Hindlimb muscle (tissue), 1 donor: ENCODE measurements around the gene CCDC9. TPM values are rescaled to one million over a fixed set of nuclear protein-coding genes. Genes with fewer than 3 reads are reported as not detected.
"Not testable (repeated sequence)": the region's sequence is repeated elsewhere in the genome, so short reads cannot be mapped to it uniquely, and the experiment has no call there.

Experiments
- DNase-seq: peaks from one replicate; pipeline ENCODE4 v3.0.0-alpha.2; 2013
- polyA plus RNA-seq: library from polyadenylated mRNA; unstranded; fragments of 120-200 nt; gene quantifications from one replicate; pipeline ENCODE4 v1.2.1, GENCODE V29; 2013; ENCODE audit not compliant: insufficient read length

Gene CCDC9
- polyA plus RNA-seq, 1 donor, result 26.4 TPM

DNA sequence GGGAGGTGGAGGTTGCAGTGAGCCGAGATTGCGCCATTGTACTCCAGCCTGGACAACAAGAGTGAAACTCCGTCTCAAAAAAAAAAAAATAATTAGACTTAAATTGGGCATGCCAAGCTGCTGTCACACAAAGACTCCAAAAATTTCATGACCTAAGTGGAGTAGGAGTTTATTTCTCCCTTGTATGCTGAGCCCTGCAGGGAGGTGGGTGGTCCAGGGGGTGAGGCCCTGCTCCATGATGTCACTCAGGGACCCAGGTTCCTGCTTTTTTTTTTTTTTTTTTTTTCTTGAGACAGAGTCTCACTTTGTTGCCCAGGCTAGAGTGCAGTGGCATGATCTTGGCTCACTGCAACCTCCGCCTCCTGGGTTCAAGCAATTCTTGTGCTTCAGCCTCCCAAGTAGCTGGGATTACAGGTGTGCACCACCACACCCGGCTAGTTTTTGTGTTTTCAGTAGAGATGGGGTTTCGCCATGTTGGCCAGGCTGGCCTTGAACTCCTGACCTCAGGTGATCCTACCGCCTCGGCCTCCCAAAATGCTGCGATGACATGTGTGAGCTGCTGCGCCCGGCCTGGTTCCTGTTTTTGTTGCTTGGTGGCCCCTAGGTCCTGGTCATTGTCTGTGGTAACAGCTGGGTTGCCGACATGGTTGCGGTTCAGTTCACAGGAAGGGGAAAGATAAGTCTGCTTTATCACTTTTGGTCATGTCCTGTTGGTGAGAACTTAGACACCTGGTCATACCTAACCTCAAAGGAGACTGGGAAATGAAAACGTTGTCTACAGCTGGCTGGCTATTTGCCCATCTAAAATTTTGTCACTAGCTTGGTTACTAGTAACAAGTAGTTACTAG, 5.8 kb downstream of the CCDC9 start:
- DNase-seq, result not testable (repeated sequence)

DNA sequence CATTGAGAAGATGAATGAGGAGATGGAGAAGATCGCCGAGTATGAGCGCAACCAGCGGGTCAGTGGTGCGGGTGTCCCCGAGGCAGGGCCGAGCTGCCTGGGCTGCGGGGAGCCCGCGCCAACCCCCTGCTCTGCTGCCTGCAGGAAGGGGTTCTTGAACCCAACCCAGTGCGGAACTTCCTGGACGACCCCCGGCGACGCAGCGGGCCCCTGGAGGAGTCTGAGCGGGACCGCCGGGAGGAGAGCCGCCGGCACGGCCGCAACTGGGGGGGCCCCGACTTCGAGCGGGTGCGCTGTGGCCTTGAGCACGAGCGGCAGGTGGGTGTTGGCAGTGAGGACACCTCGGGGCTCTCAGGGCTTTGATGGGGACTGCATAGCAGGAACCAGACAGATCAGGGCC, 8.3 kb downstream of the CCDC9 start:
- DNase-seq, result no peak

DNA sequence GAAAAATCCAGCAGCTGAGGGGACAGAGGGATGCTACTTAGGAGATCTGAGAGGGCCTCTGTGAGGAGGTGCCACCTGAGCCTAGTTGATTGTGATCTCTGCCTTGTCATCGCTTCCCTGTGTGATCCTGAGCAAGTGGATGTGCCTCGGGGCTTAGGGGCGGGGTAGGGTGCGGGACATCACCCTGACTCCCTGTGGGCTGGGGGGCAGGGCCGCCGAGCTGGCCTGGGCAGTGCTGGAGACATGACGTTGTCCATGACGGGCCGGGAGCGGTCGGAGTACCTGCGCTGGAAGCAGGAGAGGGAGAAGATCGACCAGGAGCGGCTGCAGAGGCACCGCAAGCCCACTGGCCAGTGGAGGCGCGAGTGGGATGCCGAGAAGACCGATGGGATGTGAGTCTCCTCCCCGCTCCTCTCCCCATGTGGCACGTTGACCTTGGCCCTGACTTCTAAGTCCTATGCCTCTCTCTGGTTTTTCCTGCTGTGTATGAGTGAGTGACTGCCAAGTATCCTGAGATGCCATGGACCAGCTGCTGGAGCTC, 10.1 kb downstream of the CCDC9 start:
- DNase-seq, result no peak

DNA sequence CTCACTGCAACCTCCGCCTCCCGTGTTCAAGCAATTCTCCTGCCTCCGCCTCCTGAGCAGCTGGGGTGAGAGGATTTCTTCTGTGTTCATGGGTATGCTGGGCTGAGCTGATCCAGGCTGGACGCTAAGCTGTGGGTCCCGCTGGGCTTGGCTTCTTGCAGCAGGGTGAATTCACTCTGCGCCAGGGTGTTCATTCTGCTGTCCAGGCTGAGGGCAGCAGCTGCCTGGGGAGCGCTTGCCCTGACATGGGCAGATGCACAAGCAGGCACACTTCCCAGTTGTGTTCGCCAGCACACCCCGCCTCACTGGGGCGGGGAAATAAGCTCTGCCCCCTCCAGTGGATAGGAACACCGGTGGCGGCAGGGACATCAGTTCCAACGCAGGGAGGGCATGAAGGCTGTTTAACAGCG, 11.0 kb downstream of the CCDC9 start:
- peak; percentile 42 for DNase-seq

DNA sequence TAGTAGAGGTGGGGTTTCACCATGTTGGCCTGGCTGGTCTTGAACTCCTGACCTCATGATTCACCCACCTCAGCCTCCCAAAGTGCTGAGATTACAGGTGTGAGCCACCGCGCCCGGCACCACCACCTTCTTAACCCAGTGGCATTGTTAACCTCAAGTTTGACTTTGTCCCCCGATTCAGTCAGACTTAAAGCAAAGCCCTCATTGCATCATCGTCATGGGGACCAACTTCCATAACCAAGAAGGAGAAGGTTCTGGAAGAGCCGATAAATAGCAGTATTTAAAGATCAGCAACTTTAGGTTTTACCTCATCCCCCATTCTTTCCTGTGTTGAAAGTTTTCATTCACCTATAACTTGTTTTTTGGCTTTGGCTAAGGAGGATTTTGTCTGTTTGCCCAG, 11.7 kb downstream of the CCDC9 start:
- DNase-seq, result no peak

DNA sequence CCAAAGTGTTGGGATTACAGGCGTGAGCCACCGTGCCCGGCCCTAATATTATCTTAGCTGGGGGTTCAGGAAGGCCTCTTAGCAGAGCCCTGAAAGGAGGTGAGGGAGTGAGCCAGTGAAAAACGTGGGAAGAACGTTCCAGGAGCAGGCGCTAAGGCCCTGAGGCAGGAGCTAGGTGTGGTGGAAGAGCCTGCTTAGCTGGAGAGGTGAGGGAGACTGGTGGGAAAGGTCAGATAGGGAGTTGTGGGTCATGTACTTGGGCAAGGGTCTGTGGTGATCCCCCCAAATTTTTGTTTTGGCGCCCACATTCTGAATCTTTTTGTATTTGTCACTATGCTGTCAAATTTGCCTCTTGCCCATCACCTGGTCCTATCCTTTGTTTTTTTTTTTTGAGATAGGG, 13.3 kb downstream of the CCDC9 start:
- no peak for DNase-seq

DNA sequence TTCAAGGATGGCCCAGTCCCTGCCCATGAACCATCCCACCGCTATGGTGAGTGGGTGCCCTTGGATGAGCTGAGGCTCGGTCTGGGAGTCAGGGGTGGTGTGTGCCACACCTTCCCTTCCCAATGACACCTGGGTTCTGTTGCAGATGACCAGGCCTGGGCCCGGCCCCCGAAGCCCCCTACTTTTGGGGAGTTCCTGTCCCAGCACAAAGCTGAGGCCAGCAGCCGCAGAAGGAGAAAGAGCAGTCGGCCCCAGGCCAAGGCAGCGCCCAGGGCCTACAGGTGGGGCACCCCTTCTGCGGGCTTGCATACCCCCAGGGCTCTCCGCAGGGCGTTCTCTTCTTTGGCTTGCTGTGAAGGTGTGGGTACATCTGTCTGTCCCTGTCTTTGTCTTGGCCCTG, 14.1 kb downstream of the CCDC9 start:
- DNase-seq, result no peak

DNA sequence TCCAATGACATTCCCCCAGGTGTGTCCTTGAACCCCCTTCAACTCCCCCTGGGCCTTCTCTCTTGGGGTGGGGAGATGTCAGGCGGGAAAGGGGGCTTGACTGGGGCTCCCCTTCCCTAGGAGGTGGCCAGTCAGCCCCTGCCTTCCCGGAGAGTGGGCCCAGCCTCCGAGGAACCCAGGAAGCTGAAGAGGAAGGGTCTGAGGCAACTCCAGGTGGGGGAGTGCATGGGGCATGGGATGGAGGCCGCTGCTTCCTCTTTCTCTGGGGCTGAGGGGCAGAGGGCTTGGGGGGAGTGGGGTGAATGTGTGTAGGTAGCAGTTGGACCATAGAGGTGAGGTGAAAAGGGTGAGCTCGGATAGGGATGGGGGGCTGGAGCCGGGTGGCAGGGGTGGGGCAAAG, 15.6 kb downstream of the CCDC9 start:
- no peak for DNase-seq

DNA sequence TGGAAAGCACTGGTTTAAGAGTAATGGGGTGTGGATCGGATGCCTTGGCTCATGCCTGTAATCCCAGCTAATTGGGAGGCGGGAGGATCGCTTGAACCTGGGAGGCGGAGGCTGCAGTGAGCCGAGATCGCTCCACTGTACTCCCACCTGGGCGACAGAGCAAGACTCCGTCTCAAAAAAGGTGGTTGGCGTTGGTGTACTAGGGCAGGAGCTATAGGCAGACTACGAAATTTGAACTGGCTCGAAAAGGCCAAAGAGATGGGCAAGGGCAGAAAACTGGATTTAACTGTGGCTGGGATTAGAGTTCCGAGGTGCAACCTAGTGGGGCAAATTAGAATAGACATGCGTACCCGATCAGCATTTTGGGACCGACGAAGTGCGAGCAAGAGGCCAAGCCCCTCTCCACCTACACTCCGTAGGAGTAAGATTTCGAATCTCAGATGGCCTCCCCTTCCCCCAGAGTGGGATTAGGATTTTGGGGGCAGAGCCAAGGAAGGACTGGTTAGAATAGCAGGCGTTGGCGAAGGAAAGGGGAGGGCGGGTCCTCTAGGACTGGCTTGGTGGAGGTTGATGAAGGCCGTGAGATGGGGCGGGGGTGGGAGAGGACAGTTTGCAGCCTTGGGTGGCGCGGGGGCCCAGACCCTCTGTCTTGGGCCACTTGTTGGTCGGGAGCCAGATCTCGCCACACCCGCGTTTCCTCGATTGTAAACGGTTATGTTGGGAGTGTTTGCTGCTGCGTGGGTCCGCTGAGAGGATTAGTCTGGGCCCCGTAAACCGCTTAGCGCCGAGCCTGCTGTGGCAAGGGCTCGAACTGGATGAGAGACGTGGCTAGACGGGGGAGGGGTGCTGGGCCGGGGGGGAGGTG, 16.4 kb downstream of the CCDC9 start:
- DNase-seq, result no peak

DNA sequence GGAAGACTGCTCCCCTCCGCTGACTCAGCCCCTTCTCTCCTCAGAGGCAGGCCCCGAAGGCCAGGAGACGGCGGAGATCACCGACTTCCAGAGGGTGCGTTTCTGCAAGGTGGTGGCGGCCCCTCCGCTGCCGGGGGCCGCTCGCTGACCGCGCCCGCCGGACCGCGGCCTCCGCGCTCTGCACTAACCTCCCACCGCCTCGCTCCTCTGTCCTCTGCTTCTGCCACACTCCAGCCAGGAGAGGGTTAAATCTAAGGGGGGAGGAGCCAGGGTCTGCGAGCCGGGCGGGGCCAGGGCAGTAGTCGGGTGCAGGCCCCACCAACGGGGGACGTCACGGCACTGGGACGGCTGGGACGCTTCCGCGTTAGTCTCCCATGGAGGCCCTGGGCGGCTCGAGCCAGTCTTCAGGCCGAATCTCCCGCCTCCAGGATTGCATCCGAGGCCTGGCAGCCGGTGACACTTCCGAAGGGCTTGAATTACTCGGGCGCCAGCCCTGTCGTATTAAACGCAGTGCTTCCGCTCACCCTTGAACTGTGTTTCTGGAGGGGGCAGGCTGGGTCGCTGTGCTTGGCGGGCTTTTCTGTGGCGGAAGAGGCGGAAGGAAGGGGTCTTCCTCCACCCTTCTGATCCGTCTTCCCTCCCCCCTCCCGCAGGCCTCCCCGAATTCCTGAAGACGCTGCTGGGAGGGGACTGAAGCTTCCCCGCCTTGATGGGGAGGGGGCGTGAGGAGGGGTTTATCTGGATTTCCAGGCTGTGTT, 17.2 kb downstream of the CCDC9 start:
- peak; percentile 96 for DNase-seq

DNA sequence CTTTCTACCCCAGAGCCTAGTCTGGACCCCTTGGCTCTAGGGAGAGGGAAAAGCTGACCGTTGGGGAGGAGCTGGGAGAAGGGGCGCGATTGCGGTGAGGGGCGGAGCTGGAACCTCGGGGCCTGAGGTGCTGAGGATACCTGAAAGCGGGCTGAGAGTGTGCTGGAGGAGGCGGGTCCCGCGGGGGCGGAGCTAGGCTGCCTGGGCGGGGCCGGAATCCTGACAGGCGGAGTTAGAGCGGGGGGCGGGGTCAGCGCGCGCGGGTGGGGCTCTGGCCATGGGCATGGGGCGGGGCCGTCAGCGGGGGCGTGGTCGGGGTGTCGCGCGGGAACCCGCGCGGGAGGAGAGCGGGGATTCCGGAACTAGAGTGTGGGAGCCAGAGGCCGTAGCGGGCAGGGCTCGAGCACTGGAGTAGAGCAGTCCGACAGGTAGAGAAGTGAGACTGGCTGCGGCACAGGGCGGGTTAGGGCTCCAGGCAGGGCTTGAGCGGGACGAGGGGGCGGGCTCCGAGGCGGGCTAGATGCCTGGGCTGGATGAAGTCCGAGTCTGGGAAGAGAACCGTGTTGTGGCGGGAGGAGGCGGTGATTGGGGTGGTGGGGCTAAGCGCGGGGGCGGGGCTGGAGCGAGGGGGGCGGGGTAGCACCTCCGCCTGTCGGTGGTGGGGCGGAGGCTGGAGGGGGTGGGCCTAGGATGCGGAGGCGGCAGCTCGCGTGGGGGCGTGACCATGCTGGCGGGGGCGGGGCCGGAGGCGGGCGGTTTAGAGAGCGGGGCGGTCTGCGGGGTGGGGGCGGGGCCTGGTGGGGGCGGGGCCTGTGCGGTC, 18.0 kb downstream of the CCDC9 start, which contains the start of gene INAFM1:
INAFM1 (plus strand) TSS at position 815 of the 820 bp plus-strand sequence. CDS start 35 bp downstream, outside the sequence.
- DNase-seq, result peak; percentile 94

DNA sequence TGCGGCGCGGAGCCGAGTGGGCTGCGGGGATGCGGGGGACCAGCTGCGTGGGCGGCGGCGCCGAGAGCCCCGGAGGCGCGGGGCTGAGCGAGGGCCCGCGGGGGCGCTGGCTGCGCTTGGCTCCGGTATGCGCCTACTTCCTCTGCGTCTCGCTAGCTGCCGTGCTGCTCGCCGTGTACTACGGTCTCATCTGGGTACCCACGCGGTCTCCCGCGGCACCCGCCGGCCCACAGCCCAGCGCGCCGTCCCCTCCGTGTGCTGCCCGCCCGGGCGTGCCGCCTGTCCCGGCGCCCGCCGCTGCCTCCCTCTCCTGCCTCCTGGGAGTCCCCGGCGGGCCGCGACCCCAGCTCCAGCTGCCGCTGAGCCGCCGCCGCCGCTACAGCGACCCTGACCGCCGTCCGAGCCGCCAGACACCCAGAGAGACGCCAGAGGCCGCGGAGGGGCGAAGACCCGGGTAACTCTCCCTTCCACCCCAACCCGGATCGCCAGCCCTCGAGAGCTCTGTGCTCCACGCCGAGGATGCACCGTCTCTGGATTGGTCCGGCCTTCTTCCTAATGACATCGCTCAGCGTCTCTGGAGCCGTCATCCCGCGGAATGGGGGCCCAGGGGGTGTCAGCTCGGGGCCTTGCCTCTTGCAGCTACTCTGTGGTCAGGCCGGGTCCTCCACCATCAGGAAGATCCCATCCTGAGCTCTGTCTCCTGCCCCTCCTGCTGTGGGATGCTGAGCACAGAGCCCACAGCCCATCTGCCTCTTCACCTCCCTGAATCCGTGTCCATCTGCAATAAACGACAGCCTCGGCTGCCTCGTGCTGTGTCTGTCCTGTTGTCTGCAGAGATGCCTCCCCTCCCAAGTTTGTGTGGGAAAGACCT, 18.8 kb downstream of the CCDC9 start:
- peak; percentile 48 for DNase-seq

DNA sequence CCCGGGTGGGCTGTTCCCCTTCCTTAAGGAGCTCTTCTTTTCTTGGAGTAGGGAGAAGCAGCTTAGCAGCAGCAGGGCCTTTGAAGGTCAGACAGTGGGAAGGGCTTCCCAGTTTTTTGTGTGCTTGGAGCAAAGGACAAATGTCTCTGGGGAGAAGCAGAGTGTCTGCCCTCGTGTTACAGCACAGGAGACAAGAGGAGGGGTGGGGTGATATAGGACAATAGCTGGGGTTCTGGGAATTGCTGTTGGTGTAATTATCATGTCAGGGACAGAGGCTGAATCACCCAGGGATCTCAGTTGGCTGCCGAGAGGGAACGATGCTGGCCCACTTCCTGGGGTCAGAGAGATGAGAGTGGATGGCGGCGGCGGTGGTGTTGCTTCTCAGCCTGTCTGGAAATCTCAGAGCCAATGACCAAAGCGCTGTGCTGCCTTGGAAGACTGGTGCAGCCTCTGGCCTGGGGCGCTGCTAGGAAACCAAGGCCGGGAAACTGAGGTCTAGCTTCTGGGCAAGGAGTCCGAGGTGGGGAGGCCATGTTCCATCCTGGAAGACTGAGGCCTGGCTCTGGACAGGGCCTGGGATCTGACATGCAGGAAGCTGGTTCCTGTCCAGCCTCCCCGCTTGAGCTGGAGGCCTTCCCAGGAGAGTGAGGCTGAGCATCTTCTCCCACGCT, 19.6 kb downstream of the CCDC9 start:
- peak; percentile 60 for DNase-seq

DNA sequence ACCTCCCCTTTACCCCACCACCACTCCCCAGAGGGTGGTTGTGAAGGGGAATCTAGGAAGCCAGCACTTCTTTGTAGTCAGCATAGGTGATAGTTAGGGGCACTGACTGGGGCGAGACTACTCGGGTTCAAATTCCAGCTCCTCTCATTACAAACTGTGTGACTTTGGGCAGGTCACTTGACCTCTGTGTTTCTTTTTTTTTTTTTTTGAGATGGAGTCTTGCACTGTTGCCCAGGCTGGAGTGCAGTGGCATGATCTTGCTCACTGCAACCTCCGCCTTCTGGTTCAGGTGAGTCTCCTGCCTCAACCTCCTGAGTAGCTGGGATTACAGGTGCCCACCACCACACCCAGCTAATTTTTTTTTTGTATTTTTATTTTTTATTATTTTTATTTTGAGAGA, 20.2 kb downstream of the CCDC9 start:
- not testable (repeated sequence) for DNase-seq

DNA sequence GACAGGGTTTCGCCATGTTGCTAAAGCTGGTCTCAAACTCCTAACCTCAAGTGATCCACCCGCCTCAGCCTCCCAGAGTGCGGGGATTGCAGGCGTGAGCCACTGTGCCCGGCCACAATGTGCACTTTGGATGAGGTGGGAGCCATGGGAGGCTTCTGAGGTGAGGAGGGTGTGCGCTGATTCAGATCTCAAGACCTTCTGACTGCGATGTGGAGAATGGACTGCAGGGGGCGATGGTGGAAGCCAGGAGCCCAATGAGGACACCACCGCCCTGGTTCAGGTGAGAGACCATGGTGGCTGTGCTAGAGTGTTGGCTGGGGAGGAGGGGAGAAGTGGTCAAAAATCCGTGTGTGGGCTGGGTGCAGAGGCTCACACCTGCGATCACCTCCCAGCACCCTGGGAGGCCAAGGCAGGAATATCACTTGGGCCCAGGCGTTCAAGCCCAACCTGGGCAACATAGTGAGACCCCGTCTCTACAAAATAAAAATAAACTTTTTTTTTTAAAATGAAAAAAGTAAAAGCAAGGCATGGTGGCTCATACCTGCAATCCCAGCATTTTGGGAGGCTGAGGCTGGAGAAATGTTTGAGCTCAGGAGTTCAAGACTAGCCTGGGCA, 24.0 kb downstream of the CCDC9 start:
- DNase-seq, result no peak

DNA sequence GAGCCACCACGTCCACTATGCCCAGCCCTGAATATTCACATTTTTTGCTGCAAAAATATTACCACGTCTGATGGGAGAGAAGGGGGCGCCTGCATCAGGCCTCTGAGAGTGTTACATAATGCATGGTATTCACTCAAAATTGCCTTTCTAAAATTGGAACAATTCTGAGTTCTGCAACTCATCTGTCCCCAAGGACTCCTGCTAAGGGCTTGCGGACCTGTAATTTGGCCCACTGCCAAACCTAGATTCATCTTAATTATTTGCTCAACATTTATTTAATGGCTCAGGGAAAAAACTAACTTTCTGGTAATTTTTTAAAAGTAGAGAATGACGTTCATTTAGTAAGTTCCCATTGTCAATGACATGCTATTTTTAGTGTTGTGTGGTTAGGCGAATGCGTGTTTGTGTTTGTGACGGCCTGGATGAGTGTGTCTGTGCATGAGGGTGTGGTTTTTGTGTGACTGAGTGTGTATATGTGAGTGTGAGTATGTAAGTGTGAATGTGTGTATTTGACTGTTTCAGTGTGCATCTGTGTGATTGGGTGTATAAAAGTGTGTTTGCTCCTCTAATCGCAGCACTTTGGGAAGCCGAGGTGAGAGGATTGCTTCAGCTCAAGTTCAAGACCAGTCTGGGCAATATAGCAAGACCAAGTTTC, 27.2 kb downstream of the CCDC9 start:
- DNase-seq, result no peak

DNA sequence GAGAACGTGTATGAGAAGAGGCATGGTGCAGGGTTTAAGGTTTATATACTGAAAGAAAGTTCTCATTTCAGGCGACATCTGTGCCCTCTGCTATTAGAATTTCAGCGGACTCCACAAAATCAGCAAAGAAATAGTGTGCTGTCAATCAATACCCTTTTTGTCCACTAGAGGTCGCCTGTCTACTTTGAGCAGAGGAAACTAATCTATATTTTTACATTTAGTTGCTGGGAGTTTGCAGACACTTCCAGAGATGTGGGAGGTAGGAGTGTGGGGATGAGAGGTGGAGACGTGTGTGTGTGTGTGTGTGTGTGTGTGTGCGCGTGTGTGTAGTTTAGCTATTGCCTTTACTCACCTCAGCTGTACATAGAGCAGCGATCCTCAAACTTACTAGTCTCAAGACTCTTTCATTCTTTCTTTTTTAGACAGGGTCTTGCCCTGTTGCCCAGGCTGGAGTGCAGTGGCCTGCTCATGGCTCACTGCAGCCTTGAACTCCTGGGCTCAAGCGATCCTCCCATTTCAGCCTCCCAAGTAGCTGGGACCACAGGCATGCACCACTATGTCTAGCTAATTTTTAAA, 28.1 kb downstream of the CCDC9 start:
- peak; percentile 72 for DNase-seq

DNA sequence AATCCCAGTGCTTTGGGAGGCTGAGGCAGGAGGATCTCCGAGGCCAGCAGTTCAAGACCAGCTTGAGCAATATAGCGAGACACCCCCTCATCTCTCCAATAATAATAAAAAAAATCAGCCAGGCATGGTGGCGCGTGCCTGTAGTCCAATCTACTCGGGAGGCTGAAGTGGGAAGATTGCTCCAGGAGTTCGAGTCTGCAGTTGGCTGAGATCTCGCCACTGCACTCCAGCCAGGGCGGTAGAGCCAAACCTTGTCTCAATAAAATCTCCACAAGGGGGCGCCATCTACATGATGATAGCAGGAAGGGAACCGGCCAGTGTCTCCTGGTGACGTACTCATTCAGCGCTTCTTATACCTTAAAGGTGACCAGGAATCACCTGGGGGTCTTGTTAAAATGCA, 39.7 kb downstream of the CCDC9 start:
- DNase-seq, result peak; percentile 69

DNA sequence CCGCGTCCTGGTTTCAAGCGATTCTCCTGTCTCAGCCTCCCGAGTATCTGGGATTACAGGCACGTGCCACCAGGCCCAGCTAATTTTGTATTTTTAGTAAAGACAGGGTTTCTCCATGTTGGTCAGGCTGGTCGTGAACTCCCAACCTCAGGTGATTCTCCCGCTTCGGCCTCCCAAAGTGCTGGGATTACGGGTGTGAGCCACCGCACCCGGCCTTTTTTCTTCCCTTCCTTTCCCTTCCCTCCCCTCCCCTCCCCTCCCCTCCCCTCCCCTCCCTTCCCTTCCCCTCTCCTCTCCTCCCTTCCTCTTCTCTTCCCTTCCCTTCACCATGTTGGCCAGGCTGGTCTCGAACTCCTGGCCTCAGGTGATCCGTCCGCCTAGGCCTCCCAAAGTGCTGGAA, 44.5 kb downstream of the CCDC9 start:
- DNase-seq, result not testable (repeated sequence)
